Activated naive CD8-positive, alpha-beta T cell (primary cell): ENCODE measurements around the gene SORL1-AS1.

ENCODE experiments used
- H3K27ac Mint-ChIP-seq: one replicate; pipeline ENCODE4 v1.8.0; 2021; ENCODE audit warnings: mixed read lengths
- H3K27me3 Mint-ChIP-seq: one replicate; pipeline ENCODE4 v1.8.0; 2021; ENCODE audit warnings: mixed read lengths
- H3K36me3 Mint-ChIP-seq: one replicate; pipeline ENCODE4 v1.8.0; 2021; ENCODE audit warnings: mixed read lengths
- H3K4me1 Mint-ChIP-seq: one replicate; pipeline ENCODE4 v1.8.0; 2021; ENCODE audit warnings: low read depth, mixed read lengths
- H3K4me3 Mint-ChIP-seq: one replicate; pipeline ENCODE4 v1.8.0; 2021; ENCODE audit warnings: mild to moderate bottlenecking, mixed read lengths
- H3K9me3 Mint-ChIP-seq: one replicate; pipeline ENCODE4 v1.8.0; 2021; ENCODE audit warnings: low read depth, mixed read lengths

Gene SORL1-AS1

DNA sequence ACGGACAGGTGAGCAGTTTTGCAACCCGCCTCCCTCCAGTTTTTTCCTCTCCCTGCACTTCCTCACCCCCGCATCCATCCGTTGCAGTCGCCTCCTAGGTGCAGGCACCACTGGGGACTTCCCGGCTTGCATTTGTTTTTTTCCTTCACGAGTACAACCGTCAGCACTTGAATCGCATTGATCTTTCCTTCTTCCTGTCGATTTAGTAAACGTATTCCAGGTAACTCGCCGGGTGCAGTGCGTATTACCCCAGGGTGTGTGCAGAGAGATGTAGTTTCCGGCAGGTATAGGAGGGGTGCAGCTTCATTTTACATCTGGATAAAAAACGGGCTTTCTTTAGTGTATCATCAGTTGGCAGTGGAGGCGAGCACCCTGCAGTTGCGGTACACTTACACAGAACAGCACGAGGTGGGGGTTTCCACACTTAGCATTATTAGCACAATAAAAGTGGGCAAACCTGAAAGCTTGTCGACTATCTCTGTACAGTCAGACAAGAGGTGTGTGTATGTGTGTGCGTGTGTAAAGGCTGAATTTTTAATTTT lies at the start of gene SORL1-AS1:
Gene SORL1-AS1 (minus strand): TSS at position 359 of the 542 bp plus-strand sequence.
- no peaks in the 10 kb centered on the region for H3K27me3 Mint-ChIP-seq
- peaks cover 16% of the 10 kb centered on the region for H3K36me3 Mint-ChIP-seq
- peaks cover 89% of the 10 kb centered on the region for H3K4me1 Mint-ChIP-seq
- H3K9me3 Mint-ChIP-seq = no peaks in the 10 kb centered on the region
- H3K4me3 Mint-ChIP-seq = peak within 1 kb of the TSS; percentile 98
- peak within 1 kb of the TSS; percentile 99 for H3K27ac Mint-ChIP-seq

- no peaks in the 10 kb centered on the region for H3K27me3 Mint-ChIP-seq
Measured at GRCh38 chr11:121500717-121501116, 48.0 kb upstream of the SORL1-AS1 start.

DNA sequence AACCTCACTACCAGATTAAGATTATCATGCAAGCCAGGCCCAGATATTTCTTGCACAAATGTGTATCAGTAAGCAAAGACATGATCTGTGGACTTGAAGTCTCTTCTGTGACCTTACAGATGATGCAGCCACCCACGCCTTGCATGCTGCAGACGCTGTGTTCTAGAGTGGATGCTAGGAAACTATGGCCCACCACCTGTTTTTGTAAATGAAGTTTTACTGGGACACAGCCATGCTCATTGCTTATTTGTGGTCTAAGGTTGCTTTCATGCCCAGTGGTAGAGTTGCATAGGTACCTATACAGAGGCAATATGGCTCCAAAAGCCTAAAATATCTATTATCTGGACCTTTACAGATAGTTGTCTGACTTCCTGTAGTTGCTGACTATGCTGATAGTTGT lies 47.5 kb upstream of the SORL1-AS1 start:
- no peaks in the 10 kb centered on the region for H3K27me3 Mint-ChIP-seq
- peaks cover 59% of the 10 kb centered on the region for H3K4me1 Mint-ChIP-seq
- no peak overlapping the region for H3K4me3 Mint-ChIP-seq
- peak overlapping the region; percentile 83 for H3K27ac Mint-ChIP-seq
- peaks cover 43% of the 10 kb centered on the region for H3K36me3 Mint-ChIP-seq
- H3K9me3 Mint-ChIP-seq = no peaks in the 10 kb centered on the region

More at GRCh38 chr11:121500717-121501116, 48.0 kb upstream of the SORL1-AS1 start:
- H3K4me1 Mint-ChIP-seq = peaks cover 55% of the 10 kb centered on the region
- peaks cover 45% of the 10 kb centered on the region for H3K36me3 Mint-ChIP-seq
- no peak overlapping the region for H3K4me3 Mint-ChIP-seq
- peak overlapping the region; percentile 83 for H3K27ac Mint-ChIP-seq
- peaks cover 4% of the 10 kb centered on the region for H3K9me3 Mint-ChIP-seq

- Mint-ChIP-seq H3K36me3 (peaks cover 39% of the 10 kb centered on the region), H3K4me3 (no peak overlapping the region), H3K4me1 (peaks cover 63% of the 10 kb centered on the region), H3K9me3 (no peaks in the 10 kb centered on the region), H3K27ac (peak overlapping the region; percentile 83), H3K27me3 (no peaks in the 10 kb centered on the region)
Measured at GRCh38 chr11:121499405-121499804, 46.6 kb upstream of the SORL1-AS1 start.

GRCh38 chr11:121497176-121497998 lies 44.6 kb upstream of the SORL1-AS1 start:
- Mint-ChIP-seq H3K27me3 (no peaks in the 10 kb centered on the region), H3K9me3 (no peaks in the 10 kb centered on the region), H3K27ac (peak overlapping the region; percentile 83), H3K4me1 (peaks cover 75% of the 10 kb centered on the region), H3K4me3 (no peak overlapping the region), H3K36me3 (peaks cover 37% of the 10 kb centered on the region)

DNA sequence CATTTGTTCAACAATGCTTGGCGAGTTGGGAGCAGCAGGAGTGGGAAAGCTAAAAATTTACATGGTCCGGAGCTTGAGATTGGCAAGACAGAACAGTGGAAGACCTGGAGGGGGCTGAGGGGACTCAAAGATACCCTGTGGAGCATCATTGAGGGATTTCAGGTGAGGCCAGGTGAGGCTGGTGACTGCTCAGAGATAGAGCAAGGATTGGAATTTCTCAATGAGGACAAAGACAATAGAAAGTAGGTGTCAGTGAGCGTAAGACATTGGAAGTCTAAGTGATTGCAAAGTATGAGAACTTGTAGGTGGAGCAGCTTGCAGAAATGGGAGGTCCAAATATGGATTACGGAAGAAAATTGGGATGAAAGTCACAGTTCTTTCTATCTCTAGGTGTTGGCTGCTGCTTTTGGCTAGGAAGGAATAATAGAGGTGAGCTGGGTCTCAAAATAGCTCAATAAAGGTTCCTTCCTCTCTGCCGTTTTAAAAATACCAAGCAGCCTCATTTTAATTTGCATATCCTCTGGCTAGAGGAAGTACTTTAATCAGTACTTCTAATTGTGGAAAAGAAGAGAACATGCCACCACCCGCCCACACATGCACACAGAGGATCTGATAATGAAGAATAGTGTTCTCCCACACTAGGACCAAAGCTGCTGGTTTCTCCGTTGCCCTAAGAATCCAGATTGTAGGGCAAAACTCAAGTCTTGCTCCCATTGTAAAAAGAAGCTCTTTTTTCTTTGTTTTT lies 41.8 kb upstream of the SORL1-AS1 start:
- peak overlapping the region; percentile 63 for H3K4me3 Mint-ChIP-seq
- H3K27ac Mint-ChIP-seq = peak overlapping the region; percentile 89
- no peaks in the 10 kb centered on the region for H3K27me3 Mint-ChIP-seq
- H3K4me1 Mint-ChIP-seq = peaks cover 76% of the 10 kb centered on the region
- peaks cover 36% of the 10 kb centered on the region for H3K36me3 Mint-ChIP-seq
- no peaks in the 10 kb centered on the region for H3K9me3 Mint-ChIP-seq

GRCh38 chr11:121489823-121490222 lies 37.1 kb upstream of the SORL1-AS1 start:
- H3K4me3 Mint-ChIP-seq = no peak overlapping the region
- peaks cover 72% of the 10 kb centered on the region for H3K4me1 Mint-ChIP-seq
- H3K9me3 Mint-ChIP-seq = no peaks in the 10 kb centered on the region
- no peaks in the 10 kb centered on the region for H3K27me3 Mint-ChIP-seq
- H3K27ac Mint-ChIP-seq = peak overlapping the region; percentile 70
- H3K36me3 Mint-ChIP-seq = peaks cover 29% of the 10 kb centered on the region

GRCh38 chr11:121488641-121489040 lies 35.9 kb upstream of the SORL1-AS1 start:
- peak overlapping the region; percentile 88 for H3K27ac Mint-ChIP-seq
- no peak overlapping the region for H3K4me3 Mint-ChIP-seq
- peaks cover 70% of the 10 kb centered on the region for H3K4me1 Mint-ChIP-seq
- no peaks in the 10 kb centered on the region for H3K27me3 Mint-ChIP-seq
- peaks cover 35% of the 10 kb centered on the region for H3K36me3 Mint-ChIP-seq
- peaks cover 3% of the 10 kb centered on the region for H3K9me3 Mint-ChIP-seq

DNA sequence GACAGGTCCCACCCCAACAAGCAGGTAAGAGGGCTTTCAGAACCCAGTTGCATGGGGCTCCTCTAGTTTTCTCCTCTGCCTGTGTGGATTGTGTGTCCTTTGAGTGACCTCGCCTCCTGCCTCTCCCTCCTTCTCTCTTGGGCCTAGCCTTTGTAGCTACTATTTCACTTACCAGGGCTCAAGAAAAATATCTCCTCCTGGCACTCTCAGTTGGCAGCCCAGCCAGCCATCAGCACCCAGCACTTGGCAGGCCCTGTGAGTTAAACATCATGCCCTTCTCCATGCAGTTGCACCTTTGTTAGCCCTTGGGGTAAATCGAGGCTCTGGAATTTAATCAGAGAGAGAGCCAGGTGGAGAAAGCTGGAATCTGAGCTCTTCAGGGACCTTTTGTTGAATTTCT lies 35.4 kb upstream of the SORL1-AS1 start:
- Mint-ChIP-seq H3K4me1 (peaks cover 70% of the 10 kb centered on the region), H3K9me3 (peaks cover 3% of the 10 kb centered on the region), H3K36me3 (peaks cover 32% of the 10 kb centered on the region), H3K27me3 (no peaks in the 10 kb centered on the region), H3K4me3 (no peak overlapping the region), H3K27ac (peak overlapping the region; percentile 88)

- Mint-ChIP-seq H3K27ac (peak overlapping the region; percentile 74), H3K27me3 (no peaks in the 10 kb centered on the region), H3K9me3 (peaks cover 3% of the 10 kb centered on the region), H3K4me1 (peaks cover 74% of the 10 kb centered on the region), H3K4me3 (no peak overlapping the region), H3K36me3 (peaks cover 32% of the 10 kb centered on the region)
Measured at GRCh38 chr11:121487191-121487590, 34.4 kb upstream of the SORL1-AS1 start.

DNA sequence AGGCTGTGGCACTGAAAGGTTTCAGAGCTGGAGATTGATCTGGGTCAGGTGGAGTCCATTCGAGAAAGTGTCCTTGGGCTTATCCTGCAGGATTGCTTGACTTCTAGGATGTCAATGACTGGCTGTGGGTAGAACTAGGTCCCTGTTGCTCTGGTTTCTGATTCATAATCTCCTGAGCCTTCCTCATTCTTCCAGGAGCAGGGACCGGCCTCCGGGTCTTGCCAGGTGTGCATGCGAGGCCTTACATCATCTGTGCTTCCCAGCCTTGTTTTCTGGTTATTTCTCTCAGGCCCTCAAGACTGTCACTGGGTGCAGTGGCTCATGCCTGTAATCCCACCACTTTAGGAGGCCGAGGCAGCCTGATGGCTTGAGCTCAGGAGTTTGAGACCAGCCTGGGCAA lies 33.3 kb upstream of the SORL1-AS1 start:
- Mint-ChIP-seq H3K9me3 (peaks cover 3% of the 10 kb centered on the region), H3K27ac (peak overlapping the region; percentile 88), H3K36me3 (peaks cover 32% of the 10 kb centered on the region), H3K4me3 (no peak overlapping the region), H3K27me3 (no peaks in the 10 kb centered on the region), H3K4me1 (peaks cover 72% of the 10 kb centered on the region)

DNA sequence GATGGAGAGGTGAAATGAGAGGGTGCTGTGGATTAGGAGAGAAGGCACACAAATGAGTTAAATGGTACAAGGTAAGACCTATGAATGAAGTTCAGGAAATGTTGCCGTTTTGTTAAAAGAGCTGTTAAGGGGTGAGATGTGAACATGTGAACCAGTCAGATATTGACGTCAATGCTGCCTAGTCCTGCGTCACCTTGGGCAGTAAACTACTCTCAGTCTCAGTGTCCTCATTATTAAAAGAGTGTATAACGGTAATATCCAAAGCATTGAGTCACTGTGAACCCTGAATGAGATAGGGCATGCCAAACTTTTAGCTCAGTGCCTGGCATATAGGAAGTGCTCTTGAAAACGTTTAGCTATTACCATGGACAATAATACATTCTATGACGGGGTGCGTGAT lies 32.4 kb upstream of the SORL1-AS1 start:
- H3K4me1 Mint-ChIP-seq = peaks cover 71% of the 10 kb centered on the region
- peaks cover 29% of the 10 kb centered on the region for H3K36me3 Mint-ChIP-seq

DNA sequence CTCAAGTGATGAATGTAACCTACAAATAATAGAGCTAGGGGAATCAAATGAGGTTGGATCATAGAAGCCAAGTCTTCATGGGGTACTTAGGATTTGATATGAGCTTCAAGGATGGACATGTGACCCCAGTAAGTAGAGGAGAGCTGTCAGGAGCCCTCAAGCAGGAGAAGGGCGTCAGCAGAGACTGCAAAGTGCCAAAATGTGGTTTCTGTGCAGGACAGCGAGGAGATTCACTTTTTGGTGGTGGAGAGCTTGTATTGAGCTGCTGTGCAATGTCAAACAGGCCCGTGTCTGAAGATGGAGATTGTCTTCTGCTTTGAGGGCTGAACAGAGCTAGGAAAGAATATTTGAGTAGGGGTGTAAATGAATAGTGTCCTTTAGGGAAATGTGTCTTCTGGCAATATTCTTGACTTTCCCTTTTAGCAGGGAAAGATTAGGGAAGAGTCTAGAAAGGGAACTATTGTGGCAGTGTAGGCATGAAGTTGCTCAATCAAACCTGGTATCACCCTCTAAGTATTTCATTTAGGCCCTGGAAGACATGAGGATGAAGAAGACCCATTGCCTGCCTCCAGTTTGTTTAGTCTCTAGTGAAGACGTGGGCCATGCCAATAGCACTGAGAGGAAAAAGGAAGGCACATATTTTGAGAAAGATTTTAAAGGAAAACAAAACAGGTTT lies 31.2 kb upstream of the SORL1-AS1 start:
- Mint-ChIP-seq H3K27me3 (no peaks in the 10 kb centered on the region), H3K4me1 (peaks cover 67% of the 10 kb centered on the region), H3K9me3 (peaks cover 3% of the 10 kb centered on the region), H3K36me3 (peaks cover 20% of the 10 kb centered on the region), H3K4me3 (no peak overlapping the region), H3K27ac (peak overlapping the region; percentile 96)

More for the DNA sequence above, 32.4 kb upstream of the SORL1-AS1 start:
- Mint-ChIP-seq H3K4me3 (no peak overlapping the region), H3K9me3 (peaks cover 3% of the 10 kb centered on the region), H3K27ac (peak overlapping the region; percentile 88), H3K27me3 (no peaks in the 10 kb centered on the region)

- Mint-ChIP-seq H3K36me3 (peaks cover 15% of the 10 kb centered on the region), H3K4me1 (peaks cover 68% of the 10 kb centered on the region), H3K4me3 (peak overlapping the region; percentile 84), H3K9me3 (peaks cover 3% of the 10 kb centered on the region), H3K27me3 (no peaks in the 10 kb centered on the region), H3K27ac (peak overlapping the region; percentile 96)
Measured at GRCh38 chr11:121482231-121483129, 29.7 kb upstream of the SORL1-AS1 start.
